ENCODE data around the gene TSPAN4. TPM values are rescaled to one million over a fixed set of nuclear protein-coding genes. Genes with fewer than 3 reads are reported as not detected.

Gene TSPAN4
- total and polyA plus RNA-seq, 9 of the 15 experiments (the other 6 are each of a cell fraction or from before 2014, with no cell fraction given) = 0.07 to 31.0 (median 15.7) TPM

DNA sequence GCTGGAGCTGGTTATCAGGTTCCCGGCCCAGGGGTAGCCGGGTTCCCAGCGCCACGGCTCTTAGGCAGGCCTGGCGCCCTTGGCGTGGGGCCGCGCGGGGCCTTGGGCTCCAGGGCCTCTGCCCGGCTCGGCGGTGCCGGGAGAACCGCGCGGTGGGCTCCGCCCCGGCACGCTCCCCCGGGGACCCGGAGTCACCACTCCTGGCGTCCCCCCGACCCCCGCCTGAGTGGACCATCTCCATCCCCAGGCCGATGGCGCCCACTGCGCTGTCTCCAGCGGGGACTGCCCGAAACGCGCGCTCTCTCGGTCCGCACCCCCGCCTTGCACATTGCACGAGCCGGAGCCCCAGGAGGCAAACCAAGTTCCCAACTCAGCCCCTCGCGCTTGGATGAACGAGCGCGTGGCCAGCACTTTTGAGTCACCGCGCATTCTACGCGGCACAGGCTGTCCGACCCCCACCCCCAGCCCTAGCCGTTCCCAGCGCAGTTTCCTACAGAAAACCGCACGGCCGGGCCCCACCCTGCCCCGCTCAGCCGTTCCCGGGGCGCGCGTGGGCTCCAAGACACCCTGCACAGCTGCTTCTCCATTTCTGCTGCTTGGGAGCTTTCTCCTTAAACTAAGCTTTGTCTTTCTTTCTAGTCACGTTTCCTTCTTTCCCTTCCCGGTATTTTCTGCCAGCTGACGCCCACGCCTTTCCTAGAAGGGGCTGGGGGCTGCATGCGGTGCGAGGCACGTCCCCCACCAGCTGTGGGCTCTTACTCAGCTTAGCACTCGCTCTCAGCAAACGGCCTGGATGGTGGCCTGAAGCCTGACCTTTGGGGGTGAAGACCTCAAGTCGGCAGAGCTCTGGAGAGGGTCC, 68.6 kb downstream of the TSPAN4 start (continued):
- TF ChIP-seq NEUROD1 (IDR thresholded peaks at IDR 0.05; ENCODE audit: borderline replicate concordance, low read depth, low read length, partially characterized antibody) = no peak
- no peak for TF ChIP-seq KLF1 (tag; IDR thresholded peaks at IDR 0.05)
- TF ChIP-seq EHMT2 (IDR thresholded peaks at IDR 0.05) = no peak
- TF ChIP-seq ZBTB7A (IDR thresholded peaks at IDR 0.05; ENCODE audit: borderline replicate concordance, control insufficient read depth, low read depth, low read length) = peak; percentile 6; the same call in 1 of the 2 replicates
- TF ChIP-seq, protein P1, sequence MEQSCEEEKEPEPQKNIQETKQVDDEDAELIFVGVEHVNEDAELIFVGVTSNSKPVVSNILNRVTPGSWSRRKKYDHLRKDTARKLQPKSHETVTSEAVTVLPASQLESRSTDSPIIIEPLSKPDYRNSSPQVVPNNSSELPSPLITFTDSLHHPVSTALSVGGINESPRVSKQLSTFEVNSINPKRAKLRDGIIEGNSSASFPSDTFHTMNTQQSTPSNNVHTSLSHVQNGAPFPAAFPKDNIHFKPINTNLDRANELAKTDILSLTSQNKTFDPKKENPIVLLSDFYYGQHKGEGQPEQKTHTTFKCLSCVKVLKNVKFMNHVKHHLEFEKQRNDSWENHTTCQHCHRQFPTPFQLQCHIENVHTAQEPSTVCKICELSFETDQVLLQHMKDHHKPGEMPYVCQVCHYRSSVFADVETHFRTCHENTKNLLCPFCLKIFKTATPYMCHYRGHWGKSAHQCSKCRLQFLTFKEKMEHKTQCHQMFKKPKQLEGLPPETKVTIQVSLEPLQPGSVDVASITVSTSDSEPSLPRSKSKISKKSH (CRISPR knock-in tag; IDR thresholded peaks at IDR 0.05) = no peak
- TF ChIP-seq, protein P2, sequence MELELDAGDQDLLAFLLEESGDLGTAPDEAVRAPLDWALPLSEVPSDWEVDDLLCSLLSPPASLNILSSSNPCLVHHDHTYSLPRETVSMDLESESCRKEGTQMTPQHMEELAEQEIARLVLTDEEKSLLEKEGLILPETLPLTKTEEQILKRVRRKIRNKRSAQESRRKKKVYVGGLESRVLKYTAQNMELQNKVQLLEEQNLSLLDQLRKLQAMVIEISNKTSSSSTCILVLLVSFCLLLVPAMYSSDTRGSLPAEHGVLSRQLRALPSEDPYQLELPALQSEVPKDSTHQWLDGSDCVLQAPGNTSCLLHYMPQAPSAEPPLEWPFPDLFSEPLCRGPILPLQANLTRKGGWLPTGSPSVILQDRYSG (tag; conservative IDR thresholded peaks at IDR 0.05; ENCODE audit: low read depth) = no peak
- no peak for TF ChIP-seq FOXJ2 (tag; IDR thresholded peaks at IDR 0.05)
- TF ChIP-seq, protein P3, sequence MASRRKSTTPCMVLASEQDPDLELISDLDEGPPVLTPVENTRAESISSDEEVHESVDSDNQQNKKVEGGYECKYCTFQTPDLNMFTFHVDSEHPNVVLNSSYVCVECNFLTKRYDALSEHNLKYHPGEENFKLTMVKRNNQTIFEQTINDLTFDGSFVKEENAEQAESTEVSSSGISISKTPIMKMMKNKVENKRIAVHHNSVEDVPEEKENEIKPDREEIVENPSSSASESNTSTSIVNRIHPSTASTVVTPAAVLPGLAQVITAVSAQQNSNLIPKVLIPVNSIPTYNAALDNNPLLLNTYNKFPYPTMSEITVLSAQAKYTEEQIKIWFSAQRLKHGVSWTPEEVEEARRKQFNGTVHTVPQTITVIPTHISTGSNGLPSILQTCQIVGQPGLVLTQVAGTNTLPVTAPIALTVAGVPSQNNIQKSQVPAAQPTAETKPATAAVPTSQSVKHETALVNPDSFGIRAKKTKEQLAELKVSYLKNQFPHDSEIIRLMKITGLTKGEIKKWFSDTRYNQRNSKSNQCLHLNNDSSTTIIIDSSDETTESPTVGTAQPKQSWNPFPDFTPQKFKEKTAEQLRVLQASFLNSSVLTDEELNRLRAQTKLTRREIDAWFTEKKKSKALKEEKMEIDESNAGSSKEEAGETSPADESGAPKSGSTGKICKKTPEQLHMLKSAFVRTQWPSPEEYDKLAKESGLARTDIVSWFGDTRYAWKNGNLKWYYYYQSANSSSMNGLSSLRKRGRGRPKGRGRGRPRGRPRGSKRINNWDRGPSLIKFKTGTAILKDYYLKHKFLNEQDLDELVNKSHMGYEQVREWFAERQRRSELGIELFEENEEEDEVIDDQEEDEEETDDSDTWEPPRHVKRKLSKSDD (conservative IDR thresholded peaks at IDR 0.05; ENCODE audit: low read length) = no peak
- TF ChIP-seq MYNN (IDR thresholded peaks at IDR 0.05) = no peak
- no peak for TF ChIP-seq MYNN (CRISPR knock-in tag; IDR thresholded peaks at IDR 0.05)
- TF ChIP-seq SIX5 (IDR thresholded peaks at IDR 0.05; ENCODE audit: borderline replicate concordance in 1 of 2, insufficient read depth in 1 of 2, low read depth in 1 of 2, low read length in 2 of 2) = no peak
- TF ChIP-seq CEBPG (CRISPR knock-in tag; IDR thresholded peaks at IDR 0.05) = no peak
- TF ChIP-seq CEBPG (tag; conservative IDR thresholded peaks at IDR 0.05 in 1 of 2, IDR thresholded peaks at IDR 0.05 in 1 of 2) = no peak
- TF ChIP-seq ZKSCAN8 (CRISPR knock-in tag; IDR thresholded peaks at IDR 0.05) = no peak; the same call in 1 of the 2 replicates
- TF ChIP-seq, protein P4, sequence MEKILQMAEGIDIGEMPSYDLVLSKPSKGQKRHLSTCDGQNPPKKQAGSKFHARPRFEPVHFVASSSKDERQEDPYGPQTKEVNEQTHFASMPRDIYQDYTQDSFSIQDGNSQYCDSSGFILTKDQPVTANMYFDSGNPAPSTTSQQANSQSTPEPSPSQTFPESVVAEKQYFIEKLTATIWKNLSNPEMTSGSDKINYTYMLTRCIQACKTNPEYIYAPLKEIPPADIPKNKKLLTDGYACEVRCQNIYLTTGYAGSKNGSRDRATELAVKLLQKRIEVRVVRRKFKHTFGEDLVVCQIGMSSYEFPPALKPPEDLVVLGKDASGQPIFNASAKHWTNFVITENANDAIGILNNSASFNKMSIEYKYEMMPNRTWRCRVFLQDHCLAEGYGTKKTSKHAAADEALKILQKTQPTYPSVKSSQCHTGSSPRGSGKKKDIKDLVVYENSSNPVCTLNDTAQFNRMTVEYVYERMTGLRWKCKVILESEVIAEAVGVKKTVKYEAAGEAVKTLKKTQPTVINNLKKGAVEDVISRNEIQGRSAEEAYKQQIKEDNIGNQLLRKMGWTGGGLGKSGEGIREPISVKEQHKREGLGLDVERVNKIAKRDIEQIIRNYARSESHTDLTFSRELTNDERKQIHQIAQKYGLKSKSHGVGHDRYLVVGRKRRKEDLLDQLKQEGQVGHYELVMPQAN (IDR thresholded peaks at IDR 0.05; ENCODE audit: borderline replicate concordance) = no peak
- no peak for TF ChIP-seq SNIP1 (IDR thresholded peaks at IDR 0.05; ENCODE audit: low read depth)
- peak; percentile 62 for TF ChIP-seq ESRRA (IDR thresholded peaks at IDR 0.05; ENCODE audit: borderline replicate concordance, low read depth)
- TF ChIP-seq RNF2 (IDR thresholded peaks at IDR 0.05) = no peak; the same call in 1 of the 2 replicates
- TF ChIP-seq ZNF764 (CRISPR knock-in tag; IDR thresholded peaks at IDR 0.05; ENCODE audit: low read depth) = no peak
- no peak for TF ChIP-seq ZNF24 (IDR thresholded peaks at IDR 0.05)
- no peak for TF ChIP-seq BRD9 (IDR thresholded peaks at IDR 0.05; ENCODE audit: low read depth, partially characterized antibody)

Data from K562 (cell line).